Testis (tissue), 3 donors: ENCODE results near the gene PDE10A. TPM values are rescaled to one million over a fixed set of nuclear protein-coding genes. Genes with fewer than 3 reads are reported as not detected.
"Not testable (repeated sequence)": the region's sequence is repeated elsewhere in the genome, so short reads cannot be mapped to it uniquely, and the experiment has no call there.

Experiments
- DNase-seq: peaks from one replicate; pipeline ENCODE4 v3.0.0-alpha.2; 2019
- H3K27ac ChIP-seq, 2 donors: fragments of 200-600 bp; sonication (generic); one replicate each; pipeline ENCODE4 v1.5.1; 2019
- H3K27me3 ChIP-seq: fragments of 200-600 bp; sonication (generic); one replicate; pipeline ENCODE4 v1.5.1; 2019
- H3K36me3 ChIP-seq: fragments of 200-600 bp; sonication (generic); one replicate; pipeline ENCODE4 v1.5.1; 2017; ENCODE audit warnings: low read depth; ENCODE audit errors: missing control alignments
- H3K4me1 ChIP-seq: fragments of 200-600 bp; sonication (generic); one replicate; pipeline ENCODE4 v1.5.1; 2019
- H3K4me3 ChIP-seq, 2 donors: fragments of 200-600 bp; sonication (generic); one replicate each; pipeline ENCODE4 v1.5.1; 2017 to 2019
- H3K9me3 ChIP-seq: fragments of 200-600 bp; sonication (generic); one replicate; pipeline ENCODE4 v1.5.1; 2017
- CTCF ChIP-seq, 3 experiments: fragments of 450-650 bp in 2 of 3; fragments of 200-600 bp in 1 of 3; sonication (generic) in 1 of 3; IDR thresholded peaks; one replicate each; pipeline ENCODE4 v1.5.1; 2016 to 2019; ENCODE audit warnings: antibody characterized with exemption in 3 of 3, mild to moderate bottlenecking in 2 of 3, moderate library complexity in 1 of 3
- POLR2A ChIP-seq: fragments of 450-650 bp; IDR thresholded peaks from one replicate; pipeline ENCODE4 v1.6.1; 2017; ENCODE audit warnings: antibody characterized with exemption, mild to moderate bottlenecking, moderate library complexity
- WGBS, 2 donors: methylation state at CpG; one replicate each; pipeline ENCODE4 v1.1.5; 2018; 5-methylcytosine and 5-hydroxymethylcytosine counted together
- intact Hi-C: fragments of 100-400 bp; cut with DNase I; formaldehyde crosslinking; loops from one replicate; pipeline ENCODE4 v1.15.1; 2023; ENCODE audit warnings: low total_unique reads
- polyA plus RNA-seq: library from polyadenylated mRNA; stranded (reverse); fragments of 350-450 nt; fragmentation: Illumina TruSeq; extraction: RNeasy Lipid Tissue Mini Kit (QIAGEN cat#74804); gene quantifications from one replicate; pipeline ENCODE4 v1.2.3, GENCODE V29; 2014; ENCODE audit warnings: low read depth, low replicate concordance; ENCODE audit not compliant: insufficient read depth
- total RNA-seq, 2 donors: library from RNA; depleted of rRNA; stranded (reverse); fragments of >200 nt; gene quantifications; one replicate each; pipeline ENCODE4 v1.2.3, GENCODE V29; 2016

Gene PDE10A
- total and polyA plus RNA-seq, 3 donors from 2014 or later = 15.5 to 22.0 (median 18.0) TPM

DNA sequence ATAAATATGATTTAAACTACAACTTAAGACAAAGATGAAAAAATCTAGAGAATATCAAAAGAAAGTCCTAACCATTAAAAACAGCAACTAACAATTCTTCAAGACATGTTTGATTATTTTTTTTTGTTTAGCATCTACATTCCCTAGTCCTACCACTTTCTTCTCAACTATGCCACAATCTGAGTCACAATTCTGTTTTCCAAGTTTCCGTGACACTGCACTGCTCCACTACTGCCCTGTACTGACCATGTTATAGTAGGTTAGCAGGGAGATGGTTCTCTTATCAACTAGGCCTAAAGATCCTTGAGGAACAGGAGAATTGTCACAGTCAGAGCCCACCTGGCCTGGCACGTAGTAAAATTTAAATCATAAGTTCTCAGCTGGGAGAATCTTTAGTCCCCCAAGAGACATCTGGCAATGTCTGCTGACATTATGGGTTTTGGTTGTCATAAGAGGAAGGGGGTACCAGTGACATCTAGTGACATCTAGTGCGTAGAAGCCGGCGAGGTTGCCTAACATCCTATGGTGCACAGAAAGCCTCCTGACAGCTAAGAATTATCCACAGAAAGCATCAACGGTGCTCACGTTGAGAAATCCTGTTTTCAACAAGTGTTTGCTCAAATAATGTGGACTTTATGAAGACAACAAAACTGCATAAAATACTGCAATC lies 100.5 kb downstream of the PDE10A start:
- TF ChIP-seq CTCF (IDR thresholded peaks at IDR 0.05) = no peak
- TF ChIP-seq POLR2A = no peak
- DNase-seq = no peak
- no peak overlapping the region for H3K27ac ChIP-seq
- H3K36me3 ChIP-seq = no peaks in the 10 kb centered on the region
- 76 to 84% methylated on average over 7 of the region's 7 CpGs for WGBS, 2 donors
- no peak overlapping the region for H3K4me3 ChIP-seq
- no peaks in the 10 kb centered on the region for H3K27me3 ChIP-seq
- intact Hi-C loops = no loop called here
- H3K9me3 ChIP-seq = no peaks in the 10 kb centered on the region
- no peaks in the 10 kb centered on the region for H3K4me1 ChIP-seq

DNA sequence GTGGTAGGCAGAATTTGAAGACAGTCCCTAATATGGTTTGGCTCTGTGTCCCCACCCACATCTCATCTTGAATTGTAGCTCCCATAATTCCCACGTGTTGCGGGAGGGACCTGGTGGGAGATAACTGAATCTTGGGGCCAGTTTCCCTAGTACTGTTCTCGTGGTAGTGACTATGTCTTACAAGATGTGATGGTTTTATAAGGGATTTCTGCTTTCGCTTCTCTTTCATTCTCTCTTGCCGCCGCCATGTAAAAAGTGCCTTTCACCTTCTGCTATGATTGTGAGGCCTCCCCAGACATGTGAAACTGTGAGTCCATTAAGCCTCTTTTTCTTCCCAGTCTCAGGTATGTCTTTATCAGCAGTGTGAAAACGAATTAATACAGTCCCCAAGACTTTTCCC lies 103.4 kb downstream of the PDE10A start:
- TF ChIP-seq CTCF (IDR thresholded peaks at IDR 0.05) = no peak
- TF ChIP-seq POLR2A = no peak
- no peaks in the 10 kb centered on the region for H3K4me1 ChIP-seq
- no peaks in the 10 kb centered on the region for H3K36me3 ChIP-seq
- no peaks in the 10 kb centered on the region for H3K27me3 ChIP-seq
- H3K9me3 ChIP-seq = no peaks in the 10 kb centered on the region
- no peak for DNase-seq
- no peak overlapping the region for H3K27ac ChIP-seq
- WGBS, 2 donors = 91 to 92% methylated on average over 7 of the region's 7 CpGs
- intact Hi-C loops = no loop called here
- H3K4me3 ChIP-seq = no peak overlapping the region

- H3K27ac ChIP-seq, intact Hi-C loops, H3K9me3 ChIP-seq, H3K4me3 ChIP-seq, H3K27me3 ChIP-seq, DNase-seq, H3K36me3 ChIP-seq, H3K4me1 ChIP-seq: not testable (repeated sequence)
- WGBS, 2 donors = 94 to 95% methylated on average over 6 of the region's 6 CpGs
Observed at GRCh38 chr6:165558097-165558496, 104.9 kb downstream of the PDE10A start.

GRCh38 chr6:165557674-165558073 lies 105.4 kb downstream of the PDE10A start:
- Histone ChIP-seq H3K27me3 (no peaks in the 10 kb centered on the region), H3K36me3 (no peaks in the 10 kb centered on the region), H3K9me3 (no peaks in the 10 kb centered on the region), H3K4me3 (no peak overlapping the region), H3K27ac (no peak overlapping the region), H3K4me1 (no peaks in the 10 kb centered on the region)
- 82% methylated on average over 6 of the region's 6 CpGs for WGBS, 2 donors
- DNase-seq = no peak
- intact Hi-C loops = no loop called here
- no peak for TF ChIP-seq CTCF (IDR thresholded peaks at IDR 0.05)
- TF ChIP-seq POLR2A = no peak

DNA sequence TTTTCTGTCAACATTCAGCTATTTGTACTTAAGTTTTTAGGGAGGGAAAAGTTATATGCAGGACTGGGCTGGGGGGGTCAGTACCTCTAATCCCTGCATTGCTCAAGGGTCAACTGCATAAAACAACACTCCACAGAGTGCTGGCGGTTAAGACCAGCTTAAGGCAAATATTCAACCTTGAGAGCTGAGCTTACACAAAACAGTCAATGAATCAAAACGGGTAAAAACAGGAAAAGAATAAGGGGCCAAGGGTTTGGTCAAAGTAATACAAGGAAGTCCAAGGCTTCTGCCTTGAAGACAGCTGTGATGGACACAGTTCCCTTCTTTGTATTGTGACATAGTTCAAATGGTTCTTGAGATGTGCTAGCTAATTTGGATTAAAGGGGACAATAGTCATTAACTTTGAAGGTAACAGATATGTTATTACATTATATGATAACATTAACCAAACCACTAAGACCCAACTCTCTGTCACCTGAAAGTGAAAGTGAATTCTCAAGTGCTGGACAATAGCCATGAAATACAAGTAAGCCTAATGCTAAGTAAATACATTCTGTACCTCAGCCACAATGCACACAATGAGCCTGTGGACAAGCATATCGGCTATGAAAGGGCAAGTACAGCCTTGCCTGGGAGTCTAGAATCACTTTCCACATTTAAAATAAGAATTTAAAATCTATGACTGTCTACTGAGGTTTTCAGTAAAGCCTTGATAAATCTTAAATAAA lies 106.8 kb downstream of the PDE10A start:
- Histone ChIP-seq H3K36me3 (no peaks in the 10 kb centered on the region), H3K27me3 (no peaks in the 10 kb centered on the region), H3K4me1 (no peaks in the 10 kb centered on the region), H3K9me3 (no peaks in the 10 kb centered on the region), H3K27ac (no peak overlapping the region), H3K4me3 (no peak overlapping the region)
- intact Hi-C loops = no loop called here
- 63 to 64% methylated on average over 3 of the region's 3 CpGs for WGBS, 2 donors
- no peak for TF ChIP-seq POLR2A
- no peak for DNase-seq

DNA sequence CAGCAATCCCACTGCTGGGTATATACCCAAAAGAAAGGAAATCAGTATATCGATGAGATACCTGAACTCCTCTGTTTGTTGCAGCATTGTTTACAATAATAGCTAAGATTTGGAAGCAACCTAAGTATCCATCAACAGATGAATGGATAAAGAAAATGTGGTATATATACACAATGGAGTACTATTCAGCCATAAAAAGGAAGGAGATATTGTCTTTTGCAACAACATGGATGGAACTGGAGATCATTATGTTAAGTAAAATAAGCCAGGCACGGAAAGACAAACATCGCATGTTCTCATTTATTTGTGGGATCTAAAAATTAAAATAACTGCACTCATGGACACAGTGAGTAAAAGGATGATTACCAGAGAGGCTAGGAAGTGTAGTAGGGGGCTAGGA lies 108.4 kb downstream of the PDE10A start:
- H3K36me3 ChIP-seq, DNase-seq, H3K4me1 ChIP-seq, H3K27ac ChIP-seq, H3K27me3 ChIP-seq, H3K9me3 ChIP-seq, intact Hi-C loops, H3K4me3 ChIP-seq: not testable (repeated sequence)
- WGBS, 2 donors = 89 to 97% methylated on average over 3 of the region's 3 CpGs
